ENCODE data around the gene TIMM29.

DNA sequence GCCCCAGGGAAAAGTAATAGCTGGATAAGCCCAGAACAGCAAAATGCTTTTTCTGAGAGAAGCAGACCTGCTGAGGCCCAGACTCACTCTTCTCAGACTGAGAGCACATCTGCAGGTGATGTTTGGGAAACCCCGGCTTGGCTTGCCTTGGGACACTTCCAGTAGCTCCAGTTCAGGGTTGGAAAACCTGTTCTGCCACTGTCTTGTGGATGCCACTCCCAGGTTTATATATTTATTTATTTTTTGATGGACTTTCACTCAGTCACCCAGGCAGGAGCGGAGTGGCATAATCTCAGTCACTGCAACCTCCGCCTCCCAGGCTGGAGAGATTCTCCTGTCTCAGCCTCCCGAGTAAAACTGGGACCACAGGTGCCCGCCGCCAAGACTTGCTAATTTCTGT, 24.2 kb downstream of the TIMM29 start:
- TF ChIP-seq, protein P1, sequence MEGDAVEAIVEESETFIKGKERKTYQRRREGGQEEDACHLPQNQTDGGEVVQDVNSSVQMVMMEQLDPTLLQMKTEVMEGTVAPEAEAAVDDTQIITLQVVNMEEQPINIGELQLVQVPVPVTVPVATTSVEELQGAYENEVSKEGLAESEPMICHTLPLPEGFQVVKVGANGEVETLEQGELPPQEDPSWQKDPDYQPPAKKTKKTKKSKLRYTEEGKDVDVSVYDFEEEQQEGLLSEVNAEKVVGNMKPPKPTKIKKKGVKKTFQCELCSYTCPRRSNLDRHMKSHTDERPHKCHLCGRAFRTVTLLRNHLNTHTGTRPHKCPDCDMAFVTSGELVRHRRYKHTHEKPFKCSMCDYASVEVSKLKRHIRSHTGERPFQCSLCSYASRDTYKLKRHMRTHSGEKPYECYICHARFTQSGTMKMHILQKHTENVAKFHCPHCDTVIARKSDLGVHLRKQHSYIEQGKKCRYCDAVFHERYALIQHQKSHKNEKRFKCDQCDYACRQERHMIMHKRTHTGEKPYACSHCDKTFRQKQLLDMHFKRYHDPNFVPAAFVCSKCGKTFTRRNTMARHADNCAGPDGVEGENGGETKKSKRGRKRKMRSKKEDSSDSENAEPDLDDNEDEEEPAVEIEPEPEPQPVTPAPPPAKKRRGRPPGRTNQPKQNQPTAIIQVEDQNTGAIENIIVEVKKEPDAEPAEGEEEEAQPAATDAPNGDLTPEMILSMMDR (IDR thresholded peaks at IDR 0.05), result no peak
- no peak for TF ChIP-seq EZH2 (IDR thresholded peaks at IDR 0.05; ENCODE audit: borderline replicate concordance, insufficient read depth, low read depth, low read length, poor library complexity, severe bottlenecking)

All from B cell (primary cell).